Amniotic stem cell (primary cell): ENCODE results near the gene MAP2K5.
A peak's percentile ranks its signal among the peaks of the same experiment; 100 is the strongest.

Source experiments
- DNase-seq: peaks from one replicate; lab custom pipeline; 2025; lab: John Stamatoyannopoulos, UW

The MAP2K5 gene

DNA sequence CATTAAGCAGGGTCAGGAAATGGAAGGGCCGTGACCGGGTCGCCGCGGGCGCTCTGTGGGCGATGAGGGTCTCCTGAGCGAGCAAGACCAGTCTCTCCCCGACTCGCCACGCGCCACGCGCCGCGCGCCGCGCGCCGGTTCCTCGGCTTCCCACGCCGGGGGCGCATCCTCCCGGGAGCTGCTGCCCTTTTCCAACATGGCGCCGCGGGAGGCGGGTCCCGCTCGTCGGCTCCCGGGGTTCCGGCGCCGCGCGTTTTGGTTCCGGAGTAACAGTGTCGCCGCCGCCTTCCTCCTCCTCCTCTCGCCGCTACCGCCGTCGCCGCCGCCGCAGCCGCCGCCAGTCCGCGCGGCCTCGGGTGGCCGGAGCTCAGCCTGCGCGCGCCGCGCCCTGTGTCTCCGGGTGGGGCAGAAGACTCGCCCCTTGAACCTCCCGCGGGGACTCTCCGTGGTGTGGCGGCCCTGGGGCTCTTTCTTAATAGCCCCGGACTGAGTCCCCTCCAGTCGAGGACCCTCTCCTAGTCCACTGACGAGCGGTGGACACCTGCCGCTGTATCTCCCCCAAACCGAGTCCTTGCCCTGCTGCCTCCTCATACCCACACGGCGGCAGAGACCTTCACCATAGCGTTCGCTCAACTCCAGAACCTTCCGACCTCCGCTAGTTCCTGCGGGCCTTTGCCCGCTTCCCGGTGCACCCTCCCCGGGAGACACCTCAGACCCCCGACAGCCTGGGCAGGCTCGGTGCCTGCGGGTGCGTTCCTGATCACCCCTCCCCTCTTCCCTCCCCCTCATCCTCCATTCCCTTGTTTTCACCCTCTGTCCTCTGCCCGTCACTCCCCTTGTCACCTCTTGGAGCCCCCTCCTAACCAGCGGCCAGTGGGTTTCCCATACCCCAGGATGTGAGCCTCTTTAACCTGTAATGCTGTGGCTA, at the start of gene MAP2K5:
Gene MAP2K5, plus strand, starts transcription at position 284 of the 928 bp plus-strand sequence. Its CDS starts 633 bp downstream, at position 917.
- peak; percentile 25 for DNase-seq

DNA sequence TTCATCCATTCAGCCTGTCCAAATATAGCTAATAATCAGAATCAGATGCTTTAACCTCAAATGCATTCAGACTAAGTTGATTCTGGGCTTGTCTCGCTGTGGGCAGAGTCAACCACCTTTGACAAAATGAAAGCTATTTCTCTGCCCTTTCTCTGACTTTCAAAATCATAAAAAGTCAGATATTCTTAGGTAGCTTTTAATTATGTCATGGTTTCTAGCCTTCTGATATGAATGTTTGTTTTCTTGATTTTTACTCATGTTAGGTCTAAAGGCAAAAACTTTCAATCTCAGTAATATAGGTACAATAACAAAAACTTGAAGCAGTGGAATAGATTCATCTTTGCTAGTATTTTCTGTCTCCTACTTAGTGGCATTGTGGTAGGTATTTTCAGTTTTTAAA, 46.9 kb upstream of the MAP2K5 start:
- no peak for DNase-seq

DNA sequence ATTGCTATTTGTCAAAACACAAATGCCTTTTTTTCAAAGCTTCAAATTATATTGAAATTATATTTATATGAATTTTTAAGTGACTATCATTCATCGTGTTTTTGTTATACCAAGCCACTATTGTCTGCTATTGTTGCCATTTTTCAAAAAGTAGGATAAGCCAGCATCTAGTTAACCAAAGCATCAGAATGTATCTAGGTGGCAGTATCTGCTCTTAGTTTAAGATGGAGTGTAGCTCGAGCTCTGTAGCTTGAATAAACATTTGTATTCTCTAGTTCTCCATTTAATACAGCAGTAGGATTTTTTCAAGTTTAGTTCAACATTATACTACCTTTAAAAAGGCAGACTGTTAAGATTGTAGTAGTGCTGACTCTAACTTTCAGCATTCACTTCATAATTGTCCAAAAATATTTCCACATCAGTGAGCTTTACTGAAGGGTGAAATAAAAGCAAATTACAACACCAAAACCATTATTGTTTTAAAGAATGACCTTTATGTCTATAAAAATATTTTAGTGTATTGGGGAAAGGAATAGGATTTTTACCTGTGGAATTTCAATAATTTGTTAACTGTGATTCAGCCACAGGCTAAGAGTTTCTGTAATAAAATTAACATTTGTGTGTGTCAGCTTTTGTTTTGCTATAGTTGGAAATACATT, 41.2 kb upstream of the MAP2K5 start:
- no peak for DNase-seq

DNA sequence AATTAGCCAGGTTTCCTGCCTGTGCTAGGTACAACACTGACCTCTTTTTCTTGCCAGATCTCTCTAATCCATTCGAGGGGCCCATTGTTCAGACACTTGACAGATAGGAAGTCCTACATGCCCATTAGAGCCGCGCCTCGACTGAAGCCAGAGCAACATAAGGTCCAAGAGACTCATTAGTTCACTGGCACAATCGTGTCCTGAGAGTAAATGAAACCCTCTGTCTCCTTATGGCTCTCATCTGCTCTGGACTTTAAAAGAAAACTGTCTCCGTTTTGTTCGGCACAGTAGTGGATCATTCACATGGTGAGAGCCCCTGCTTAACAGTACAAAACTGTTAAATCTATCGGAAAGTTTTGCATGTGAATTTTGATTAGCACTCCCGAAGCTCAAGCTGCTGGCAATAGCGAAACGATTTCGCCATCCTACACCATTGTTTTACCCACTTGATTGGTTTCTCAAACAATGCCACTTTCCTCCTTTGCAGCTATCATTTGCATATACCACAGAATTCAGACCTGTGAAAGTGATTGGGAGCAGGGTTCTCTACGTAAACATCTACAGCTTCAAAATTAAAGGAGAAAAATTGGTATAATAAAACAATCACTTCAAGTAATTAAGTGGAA, 40.6 kb upstream of the MAP2K5 start:
- no peak for DNase-seq

DNA sequence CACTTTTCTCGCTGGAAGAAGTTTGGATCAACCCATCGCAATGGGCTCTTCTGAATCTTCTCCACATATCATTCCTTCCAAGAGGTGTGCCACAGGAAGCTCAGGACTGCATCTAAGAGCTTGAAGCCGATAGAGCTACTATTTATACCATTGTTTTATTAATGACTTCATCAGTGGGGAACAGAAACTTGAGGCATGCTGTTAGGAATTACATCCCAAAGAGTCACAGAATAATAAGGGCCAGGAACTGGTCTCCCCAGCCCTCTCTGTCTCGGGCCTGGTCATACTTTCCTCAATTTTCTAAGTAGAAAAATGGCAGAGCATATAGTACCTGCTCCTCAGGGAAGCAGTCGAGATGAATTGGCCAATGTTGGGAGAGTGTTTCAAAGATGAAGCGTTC, 38.4 kb upstream of the MAP2K5 start:
- no peak for DNase-seq

DNA sequence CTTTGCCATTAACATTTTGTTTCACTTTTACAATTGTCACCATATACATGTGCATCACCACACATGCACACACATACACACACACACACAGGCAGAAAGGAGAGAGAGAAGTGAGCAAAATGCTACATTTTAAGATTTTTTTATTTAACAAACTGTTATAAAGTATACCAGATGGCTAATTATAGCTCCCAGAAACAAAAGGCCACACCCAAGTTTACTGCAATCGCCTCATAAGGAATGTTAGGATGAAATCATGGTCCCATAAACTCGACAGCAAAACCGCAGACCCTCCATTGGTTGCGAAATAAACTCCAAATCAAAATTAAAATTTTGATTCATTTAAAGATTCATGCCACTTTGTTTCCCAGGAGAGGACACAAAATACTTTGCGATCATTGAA, 37.7 kb upstream of the MAP2K5 start:
- DNase-seq, result no peak

DNA sequence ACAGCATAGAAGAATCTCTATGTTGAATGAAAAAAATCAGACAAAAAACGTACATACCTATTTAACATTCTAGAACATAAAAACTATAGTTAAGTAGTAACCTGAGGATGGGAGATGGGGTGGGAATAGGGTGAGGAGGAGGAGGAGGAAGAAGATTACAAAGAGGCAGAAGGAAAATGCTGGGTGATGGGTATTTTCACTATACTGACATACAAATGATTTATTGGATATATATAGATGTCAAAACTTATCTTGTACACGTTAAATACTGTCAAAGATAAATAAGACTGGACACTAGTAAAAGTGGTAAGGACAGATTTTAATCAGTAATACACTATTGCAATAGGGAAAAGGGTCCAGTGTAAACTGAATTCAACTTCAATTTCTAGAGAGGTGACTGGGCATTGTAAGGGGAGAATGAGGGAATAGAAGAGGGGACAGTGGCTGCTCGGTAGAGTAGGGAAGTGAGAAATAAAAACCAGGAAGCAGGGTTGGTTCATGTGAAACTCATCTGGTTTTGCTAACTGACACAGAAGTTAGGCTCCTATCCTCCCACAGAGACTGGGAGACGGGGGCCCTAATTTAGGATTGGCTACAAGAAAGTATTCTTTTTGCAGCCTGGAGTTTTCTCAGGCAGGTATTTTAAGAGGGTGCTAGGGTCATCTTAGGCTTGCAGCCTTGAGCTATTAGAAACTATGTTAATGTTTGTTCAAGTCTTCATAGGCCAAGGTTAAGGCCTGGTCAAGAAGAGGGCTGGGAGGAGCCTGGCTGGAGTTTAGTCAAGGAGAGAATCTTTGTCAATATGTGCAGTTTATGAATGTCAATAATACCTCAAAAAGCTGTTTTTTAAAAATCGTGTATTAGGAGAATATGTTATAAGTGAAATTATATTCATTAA, 36.6 kb upstream of the MAP2K5 start:
- DNase-seq, result no peak

DNA sequence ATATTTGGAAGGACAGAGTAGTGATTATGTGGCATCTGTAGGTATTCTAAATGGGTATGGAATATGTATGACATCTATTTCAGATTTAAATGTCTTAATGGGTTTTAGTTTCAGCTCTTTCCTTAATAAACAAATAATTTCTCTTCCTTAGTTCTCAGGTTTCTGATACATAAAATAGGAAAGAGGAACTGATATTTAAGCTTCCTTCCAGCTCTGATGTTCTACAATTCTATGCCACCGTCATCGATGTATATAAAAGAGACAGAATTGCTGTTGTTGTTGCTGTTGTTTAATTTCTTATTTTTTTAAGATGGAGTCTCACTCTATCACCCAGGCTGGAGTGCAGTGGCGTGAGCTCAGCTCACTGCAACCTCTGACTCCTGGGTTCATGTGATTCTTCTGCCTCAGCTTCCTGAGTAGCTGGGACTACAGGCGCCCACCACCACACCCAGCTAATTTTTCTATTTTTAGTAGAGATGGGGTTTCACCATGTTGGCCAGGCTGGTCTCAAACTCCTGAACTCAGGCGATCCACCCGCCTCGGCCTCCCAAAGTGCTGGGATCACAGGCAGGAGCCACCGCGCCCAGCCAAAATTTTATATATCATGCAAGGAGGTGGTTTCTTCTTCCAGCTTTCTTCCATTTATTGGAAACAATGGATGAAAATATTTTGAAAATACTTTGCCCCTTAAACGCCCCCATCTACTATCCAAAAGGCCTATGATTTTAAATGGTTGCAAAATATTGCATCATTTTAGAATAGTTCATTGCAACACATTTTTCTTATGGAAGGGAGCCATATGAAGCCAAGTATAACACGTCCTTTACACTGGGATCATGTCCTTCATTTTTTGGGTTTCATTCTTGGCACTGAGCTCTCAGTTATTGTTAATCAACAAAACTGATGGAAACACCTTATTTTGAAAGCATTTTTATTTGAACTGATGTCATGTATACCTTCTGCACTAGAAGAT, 35.4 kb upstream of the MAP2K5 start:
- DNase-seq, result no peak

DNA sequence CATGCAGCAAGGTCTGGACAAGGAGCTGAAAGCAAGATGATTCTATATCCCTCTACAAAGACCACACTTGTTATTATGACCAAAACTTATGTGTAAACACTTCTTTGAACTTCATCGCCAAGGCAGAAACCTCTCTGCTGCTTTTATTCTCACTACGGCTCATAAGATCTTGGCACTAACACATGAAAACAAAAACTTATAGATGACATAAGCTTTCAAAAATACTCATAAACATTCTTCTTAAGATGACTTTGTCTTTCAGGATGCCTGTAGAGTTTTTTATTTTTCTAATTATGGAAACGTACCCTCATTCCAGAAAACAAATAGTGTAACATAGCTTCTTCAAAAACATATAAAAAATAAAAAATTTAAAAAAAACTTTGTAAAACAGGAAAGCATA, 34.1 kb upstream of the MAP2K5 start:
- DNase-seq, result no peak

DNA sequence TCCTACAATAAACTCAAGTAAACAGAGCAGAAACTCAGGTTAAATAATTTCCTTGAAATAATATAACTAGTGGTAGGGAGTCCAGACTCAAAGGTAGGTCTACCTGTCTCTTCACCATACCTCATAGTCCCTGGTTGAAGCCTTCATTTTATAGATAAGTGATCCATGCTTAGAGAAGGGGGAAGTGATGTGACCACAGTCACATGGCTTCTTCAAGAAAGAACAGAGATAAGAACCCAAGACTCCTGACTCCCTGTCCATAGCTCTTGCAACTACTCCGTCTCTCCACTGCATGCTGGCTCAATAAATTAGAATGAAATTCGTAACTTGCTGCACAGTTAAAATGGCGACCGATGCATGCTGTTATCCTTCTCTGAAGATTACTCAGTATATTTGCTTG, 32.6 kb upstream of the MAP2K5 start:
- no peak for DNase-seq

DNA sequence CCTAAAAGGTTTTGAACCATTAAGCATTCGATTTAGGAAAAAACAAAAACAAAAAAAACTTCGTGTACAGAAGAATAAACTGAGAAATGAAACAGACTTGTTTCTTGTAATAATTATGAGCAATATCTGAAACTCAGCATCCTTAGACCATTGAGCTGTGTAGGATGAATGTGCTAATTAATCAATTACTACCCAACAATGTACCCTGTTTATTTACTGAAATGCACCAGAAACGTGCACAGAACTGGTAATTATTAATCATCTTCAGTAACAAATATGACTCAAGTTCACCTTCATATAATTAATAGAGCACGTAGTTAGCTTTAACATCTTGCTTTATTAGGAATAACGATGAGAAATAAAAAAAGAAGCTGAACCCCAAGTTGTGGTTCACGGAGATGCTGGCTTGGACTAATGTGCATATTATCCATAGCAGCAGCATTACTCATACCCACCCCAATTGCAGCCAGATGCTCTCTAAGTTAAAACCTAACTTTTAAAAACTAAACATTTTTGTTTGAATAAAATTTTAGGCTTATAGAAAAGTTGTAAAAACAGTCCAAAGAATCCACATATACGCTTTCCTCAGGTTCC, 31.8 kb upstream of the MAP2K5 start:
- DNase-seq, result no peak

DNA sequence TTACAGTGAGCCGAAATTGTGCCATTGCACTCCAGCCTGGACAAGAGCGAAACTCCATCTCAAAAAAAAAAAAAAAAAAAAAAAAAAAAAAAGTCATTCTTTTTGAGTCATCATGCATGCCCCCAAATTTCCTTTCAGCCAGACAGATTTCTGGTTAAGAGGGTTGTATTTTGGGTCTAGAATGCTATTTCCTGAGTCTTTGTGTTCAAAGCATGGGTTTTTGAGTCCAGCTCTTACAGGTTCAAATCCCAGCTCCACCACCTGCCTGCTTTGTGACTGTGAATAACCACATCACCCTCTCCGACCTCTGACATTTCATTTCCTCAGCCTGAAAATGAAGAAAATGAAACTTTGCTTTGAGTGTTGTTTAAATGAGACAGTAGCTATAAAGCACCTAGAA, 30.9 kb upstream of the MAP2K5 start:
- no peak for DNase-seq

DNA sequence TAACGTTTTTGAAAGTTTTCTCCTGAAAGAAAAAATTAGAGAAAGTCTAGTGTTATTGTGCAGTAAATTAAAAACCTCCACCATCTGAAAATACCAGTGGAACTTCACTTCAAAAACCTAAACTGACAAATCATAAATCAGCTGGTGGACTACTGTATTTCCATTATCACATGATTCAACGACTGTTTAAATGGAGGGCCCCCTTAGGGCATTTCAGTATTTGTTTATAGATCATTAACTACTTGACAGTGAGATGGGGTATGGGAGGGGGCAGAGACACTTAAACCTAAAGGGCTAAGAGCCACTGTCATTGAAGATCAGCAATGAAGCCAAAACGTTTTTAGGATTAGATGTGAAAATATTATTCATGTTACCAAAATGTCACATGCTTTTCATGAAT, 30.4 kb upstream of the MAP2K5 start:
- DNase-seq, result no peak

DNA sequence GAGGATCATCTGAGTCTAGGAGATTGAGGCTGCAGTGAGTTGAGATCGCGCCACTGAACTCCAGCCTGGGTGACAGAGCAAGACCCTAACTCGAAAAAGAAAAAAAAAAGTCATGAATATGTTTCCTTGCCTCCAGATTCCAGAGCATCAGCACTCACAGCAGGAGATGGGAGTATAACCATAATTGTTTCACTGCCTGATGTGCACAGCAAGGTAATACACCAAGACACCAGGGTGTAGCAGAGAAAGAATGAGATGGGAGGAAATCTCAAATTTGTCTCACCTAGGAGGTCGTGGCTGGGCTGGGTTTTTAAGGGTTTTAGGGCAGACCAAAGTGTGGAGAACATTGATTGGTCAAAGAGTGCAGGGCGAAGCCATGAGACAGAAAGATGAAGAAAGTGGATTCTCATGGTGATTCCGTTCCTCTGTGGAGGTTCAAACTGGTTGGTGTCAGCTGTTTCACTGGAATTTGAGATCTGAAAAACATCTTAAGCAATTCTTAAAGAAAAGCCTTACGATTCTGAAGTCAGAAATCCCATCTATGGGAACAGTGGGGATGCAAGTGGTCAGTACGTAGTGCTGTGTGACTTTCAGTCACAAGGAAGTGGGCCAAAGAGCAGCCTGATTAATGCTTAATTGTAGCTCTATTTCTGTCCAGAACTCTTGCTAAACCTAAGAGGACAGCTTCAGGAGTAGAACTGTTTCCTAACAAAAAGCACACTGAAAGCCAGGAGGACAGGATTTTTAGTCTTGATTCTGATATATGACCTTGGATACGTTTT, 29.4 kb upstream of the MAP2K5 start:
- no peak for DNase-seq

DNA sequence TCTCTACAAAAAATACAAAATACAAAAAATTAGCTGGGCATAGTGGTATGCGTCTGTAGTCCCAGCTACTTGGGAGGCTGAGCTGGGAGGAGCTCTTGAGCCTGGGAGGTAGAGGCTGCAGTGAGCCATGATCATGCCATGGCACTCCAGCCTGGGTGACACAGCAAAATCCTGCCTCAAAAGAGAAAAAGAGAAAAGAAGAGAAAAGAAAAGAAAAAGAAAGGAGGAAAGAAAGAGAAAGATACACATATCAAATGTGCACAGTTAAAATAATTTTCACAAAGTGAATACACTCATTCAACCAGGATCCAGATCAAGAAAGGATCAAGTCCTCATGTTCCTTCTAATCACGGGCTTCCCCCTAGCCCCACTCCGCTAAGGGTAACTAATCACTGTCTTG, 27.4 kb upstream of the MAP2K5 start:
- no peak for DNase-seq

DNA sequence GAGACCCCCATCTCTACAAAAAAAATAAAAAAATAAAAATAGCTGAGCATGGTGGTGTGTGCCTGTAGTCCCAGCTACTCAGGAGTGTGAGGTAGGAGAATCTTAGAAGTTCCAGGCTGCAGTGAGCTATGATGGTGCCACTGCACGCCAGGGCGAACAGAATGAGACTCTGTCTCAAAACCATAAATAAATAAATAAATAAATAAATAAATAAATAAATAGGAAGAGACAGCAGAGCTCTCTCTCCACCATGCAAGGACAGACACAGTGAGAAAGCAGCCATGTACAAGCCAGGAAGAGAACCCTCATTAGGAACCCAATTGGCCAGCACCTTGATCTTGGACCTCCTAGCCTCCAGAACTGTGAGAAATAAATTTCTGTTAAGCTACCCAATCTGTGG, 26.9 kb upstream of the MAP2K5 start:
- DNase-seq, result no peak

DNA sequence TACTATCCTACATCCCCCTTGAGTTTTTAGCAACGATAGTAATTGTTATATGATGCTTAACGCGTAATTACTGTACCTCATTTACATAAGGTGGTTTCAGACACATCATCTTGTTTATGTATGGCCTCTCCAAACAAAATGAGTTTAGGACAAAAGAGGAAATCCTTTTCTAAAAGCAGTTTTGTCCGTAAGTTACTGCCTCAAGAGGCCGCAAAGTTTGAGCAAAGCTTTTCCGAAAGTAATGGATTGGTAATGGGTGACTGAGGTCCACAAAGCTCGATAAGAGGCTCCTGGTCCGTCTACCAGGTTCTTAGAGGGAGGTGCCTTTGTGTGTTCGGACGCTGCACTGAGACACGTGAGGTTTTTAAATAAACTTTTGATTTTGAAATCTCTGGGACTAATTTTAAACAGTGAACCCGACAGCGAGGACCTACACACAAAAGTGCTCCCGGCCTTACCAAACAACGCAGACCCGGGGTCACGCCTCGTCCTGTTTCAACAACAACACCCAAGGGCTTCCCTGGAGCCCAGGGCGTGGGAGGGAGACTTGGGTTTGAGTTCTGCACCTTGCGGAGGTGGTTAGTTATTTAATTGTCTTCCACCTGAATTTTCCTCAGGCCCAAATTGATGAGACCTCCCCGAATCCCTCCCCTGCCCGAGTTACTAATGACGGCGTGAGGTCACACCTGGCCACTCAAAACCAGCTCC, 22.0 kb upstream of the MAP2K5 start:
- no peak for DNase-seq

DNA sequence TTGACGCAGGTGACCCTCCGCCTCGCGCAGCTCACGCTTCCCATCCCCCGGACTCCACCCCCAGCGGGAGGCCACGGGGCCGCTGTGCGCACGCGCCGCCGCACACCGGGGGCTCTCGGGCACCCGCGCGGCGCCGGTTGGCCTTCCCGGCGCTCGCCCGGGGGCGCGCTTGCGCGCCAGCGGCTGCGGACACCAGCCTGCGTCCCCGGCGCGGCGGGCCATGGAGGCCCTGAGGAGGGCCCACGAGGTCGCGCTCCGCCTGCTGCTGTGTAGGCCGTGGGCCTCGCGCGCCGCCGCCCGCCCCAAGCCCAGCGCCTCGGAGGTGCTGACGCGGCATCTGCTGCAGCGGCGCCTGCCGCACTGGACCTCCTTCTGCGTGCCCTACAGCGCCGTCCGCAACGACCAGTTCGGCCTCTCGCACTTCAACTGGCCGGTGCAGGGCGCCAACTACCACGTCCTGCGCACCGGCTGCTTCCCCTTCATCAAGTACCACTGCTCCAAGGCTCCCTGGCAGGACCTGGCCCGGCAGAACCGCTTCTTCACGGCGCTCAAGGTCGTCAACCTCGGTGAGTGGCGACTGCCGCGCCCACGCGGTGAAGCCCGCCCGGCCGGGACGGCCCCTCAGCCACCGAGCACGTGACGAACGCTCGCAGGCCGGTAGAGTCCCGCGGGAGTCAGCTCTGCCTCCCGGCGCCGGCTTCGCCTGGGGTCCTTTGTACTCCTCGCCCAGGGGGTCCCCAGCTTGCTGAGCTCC, 21.3 kb upstream of the MAP2K5 start, which contains the start of gene C15orf61:
Gene C15orf61, plus strand, starts transcription at position 103 of the 754 bp plus-strand sequence. Its CDS starts 118 bp downstream, at position 221.
- peak; percentile 49 for DNase-seq
